ENCODE measurements around the gene ARMC2. TPM values are rescaled to one million over a fixed set of nuclear protein-coding genes. Genes with fewer than 3 reads are reported as not detected.

Gene ARMC2
- total RNA-seq, 3 donors from 2014 or later = 4.3 to 7.9 (median 7.2) TPM

GRCh38 chr6:108835218-108835850 lies 12.9 kb upstream of the ARMC2 start:
- H3K4me1 ChIP-seq = peaks cover 0 to 2% of the 10 kb centered on the region in 2 donors
- no peaks in the 10 kb centered on the region for H3K27me3 ChIP-seq
- no peak overlapping the region for H3K27ac ChIP-seq
- H3K4me3 ChIP-seq = no peak overlapping the region
- no peaks in the 10 kb centered on the region for H3K36me3 ChIP-seq
- no peaks in the 10 kb centered on the region for H3K9me3 ChIP-seq
- peak; percentile 83 to 84 for DNase-seq (ENCODE audit: low spot score in 2 of 2)
- intact Hi-C loops (cut with DNase I; ENCODE audit: low total_unique reads) = no loop called here
- TF ChIP-seq, protein P1, sequence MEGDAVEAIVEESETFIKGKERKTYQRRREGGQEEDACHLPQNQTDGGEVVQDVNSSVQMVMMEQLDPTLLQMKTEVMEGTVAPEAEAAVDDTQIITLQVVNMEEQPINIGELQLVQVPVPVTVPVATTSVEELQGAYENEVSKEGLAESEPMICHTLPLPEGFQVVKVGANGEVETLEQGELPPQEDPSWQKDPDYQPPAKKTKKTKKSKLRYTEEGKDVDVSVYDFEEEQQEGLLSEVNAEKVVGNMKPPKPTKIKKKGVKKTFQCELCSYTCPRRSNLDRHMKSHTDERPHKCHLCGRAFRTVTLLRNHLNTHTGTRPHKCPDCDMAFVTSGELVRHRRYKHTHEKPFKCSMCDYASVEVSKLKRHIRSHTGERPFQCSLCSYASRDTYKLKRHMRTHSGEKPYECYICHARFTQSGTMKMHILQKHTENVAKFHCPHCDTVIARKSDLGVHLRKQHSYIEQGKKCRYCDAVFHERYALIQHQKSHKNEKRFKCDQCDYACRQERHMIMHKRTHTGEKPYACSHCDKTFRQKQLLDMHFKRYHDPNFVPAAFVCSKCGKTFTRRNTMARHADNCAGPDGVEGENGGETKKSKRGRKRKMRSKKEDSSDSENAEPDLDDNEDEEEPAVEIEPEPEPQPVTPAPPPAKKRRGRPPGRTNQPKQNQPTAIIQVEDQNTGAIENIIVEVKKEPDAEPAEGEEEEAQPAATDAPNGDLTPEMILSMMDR (IDR thresholded peaks at IDR 0.05) = peak; percentile 94 to 97 (median 95)
- TF ChIP-seq POLR2AphosphoS5 (IDR thresholded peaks at IDR 0.05) (peak in 2 of 3 donors; percentile 52 to 78), POLR2A (IDR thresholded peaks at IDR 0.05) (no peak)

- peaks cover 0 to 2% of the 10 kb centered on the region in 2 donors for H3K4me1 ChIP-seq
- H3K36me3 ChIP-seq = no peaks in the 10 kb centered on the region
- DNase-seq (ENCODE audit: low spot score in 2 of 2) = no peak
- no peak overlapping the region for H3K27ac ChIP-seq
- TF ChIP-seq, protein P1 (IDR thresholded peaks at IDR 0.05) = no peak
- intact Hi-C loops (cut with DNase I; ENCODE audit: low total_unique reads) = no loop called here
- no peak overlapping the region for H3K4me3 ChIP-seq
- no peaks in the 10 kb centered on the region for H3K9me3 ChIP-seq
- H3K27me3 ChIP-seq = no peaks in the 10 kb centered on the region
Observed at GRCh38 chr6:108836061-108836460, 12.2 kb upstream of the ARMC2 start.

- H3K27me3 ChIP-seq = no peaks in the 10 kb centered on the region
- H3K4me1 ChIP-seq = peaks cover 0 to 2% of the 10 kb centered on the region in 2 donors
- no peak overlapping the region for H3K27ac ChIP-seq
- no peak overlapping the region for H3K4me3 ChIP-seq
- H3K9me3 ChIP-seq = no peaks in the 10 kb centered on the region
- TF ChIP-seq POLR2AphosphoS5 (IDR thresholded peaks at IDR 0.05) (no peak), POLR2A (IDR thresholded peaks at IDR 0.05) (no peak)
- TF ChIP-seq, protein P1 (IDR thresholded peaks at IDR 0.05) = no peak
- DNase-seq (ENCODE audit: low spot score in 2 of 2) = no peak
- H3K36me3 ChIP-seq = no peaks in the 10 kb centered on the region
- intact Hi-C loops (cut with DNase I; ENCODE audit: low total_unique reads) = no loop called here
Observed at GRCh38 chr6:108837236-108837971, 10.8 kb upstream of the ARMC2 start.

DNA sequence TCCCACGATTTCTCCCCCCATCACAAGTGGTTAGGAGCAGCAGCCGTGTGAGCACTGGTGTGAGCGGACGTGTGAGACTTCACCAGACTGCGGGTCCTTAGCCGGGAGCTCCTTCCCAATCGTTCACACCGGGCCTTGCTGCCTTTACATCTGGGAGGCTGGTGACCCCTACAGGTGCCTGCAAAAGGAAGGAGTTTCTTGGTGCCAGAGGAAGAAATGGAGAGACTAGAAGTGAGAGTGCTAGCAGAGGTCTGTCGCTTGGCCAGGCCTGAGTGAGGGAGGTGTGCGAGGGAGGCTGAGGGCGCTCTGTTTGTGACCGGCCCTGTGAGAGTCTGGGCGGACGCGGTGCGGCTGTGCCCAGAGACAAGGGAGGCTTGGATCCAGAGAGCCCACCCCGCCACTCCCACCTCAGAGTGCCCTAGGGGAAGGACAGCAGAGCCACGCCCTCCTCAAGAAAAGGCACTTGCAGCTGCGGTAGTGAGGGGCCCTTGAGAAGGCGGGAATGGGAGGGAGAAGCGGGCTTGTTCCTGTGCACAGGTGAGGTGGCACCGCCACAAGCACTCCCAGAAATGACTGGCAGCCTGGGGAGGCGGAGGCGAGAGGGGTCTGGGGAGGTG lies 10.0 kb upstream of the ARMC2 start:
- intact Hi-C loops (cut with DNase I; ENCODE audit: low total_unique reads) = no loop called here
- TF ChIP-seq POLR2AphosphoS5 (IDR thresholded peaks at IDR 0.05) (no peak), POLR2A (IDR thresholded peaks at IDR 0.05) (no peak)
- TF ChIP-seq, protein P1 (IDR thresholded peaks at IDR 0.05) = no peak
- peaks cover 0 to 2% of the 10 kb centered on the region in 2 donors for H3K4me1 ChIP-seq
- no peak overlapping the region for H3K4me3 ChIP-seq
- no peaks in the 10 kb centered on the region for H3K27me3 ChIP-seq
- H3K27ac ChIP-seq = no peak overlapping the region
- DNase-seq (ENCODE audit: low spot score in 2 of 2) = no peak
- H3K9me3 ChIP-seq = no peaks in the 10 kb centered on the region
- no peaks in the 10 kb centered on the region for H3K36me3 ChIP-seq
